Fibroblast of lung (primary cell): ENCODE results near the gene ZFYVE1. TPM values are rescaled to one million over a fixed set of nuclear protein-coding genes. Genes with fewer than 3 reads are reported as not detected.

Experiments used
- DNase-seq, 2 donors: peaks; one replicate each; pipeline versions ENCODE4 v3.0.0 to v3.0.0-alpha.2; 2010; ENCODE audit warnings: low read depth in 2 of 2
- H2AFZ ChIP-seq: 2 replicates; pipeline ENCODE4 v1.5.1; 2012; ENCODE audit warnings: low read length, control low read depth, inconsistent platforms
- H3K27ac ChIP-seq: 2 replicates; pipeline ENCODE4 v1.5.1; 2011; ENCODE audit warnings: low read length, control low read depth; ENCODE audit not compliant: insufficient read depth
- H3K27me3 ChIP-seq: 2 replicates; pipeline ENCODE4 v1.5.1; 2011; ENCODE audit warnings: mild to moderate bottlenecking, low read length; ENCODE audit not compliant: control insufficient read depth, insufficient read depth
- H3K36me3 ChIP-seq: 2 replicates; pipeline ENCODE4 v1.5.1; 2011; ENCODE audit warnings: low read length; ENCODE audit not compliant: control insufficient read depth, insufficient read depth
- H3K4me1 ChIP-seq: 2 replicates; pipeline ENCODE4 v1.5.1; 2011; ENCODE audit warnings: low read length; ENCODE audit not compliant: control insufficient read depth, insufficient read depth; ENCODE audit errors: extremely low read depth
- H3K4me2 ChIP-seq: 2 replicates; pipeline ENCODE4 v1.5.1; 2011; ENCODE audit warnings: low read length, control low read depth; ENCODE audit not compliant: insufficient read depth; ENCODE audit errors: extremely low read depth
- H3K4me3 ChIP-seq, 4 experiments: fragments of 200-600 bp in 1 of 4; sonication (generic) in 1 of 4; replicated peaks in 1 of 4; 2 replicates each; pipeline ENCODE4 v1.5.1; 2011 to 2016; ENCODE audit warnings: low read length in 4 of 4, low read depth in 3 of 4, mild to moderate bottlenecking in 3 of 4, control low read depth in 2 of 4, inconsistent platforms in 1 of 4, mixed read lengths in 1 of 4; ENCODE audit not compliant: insufficient read depth in 1 of 4; ENCODE audit errors: control extremely low read depth in 1 of 4
- H3K79me2 ChIP-seq: 2 replicates; pipeline ENCODE4 v1.5.1; 2012; ENCODE audit warnings: mild to moderate bottlenecking, low read length, inconsistent platforms; ENCODE audit not compliant: control insufficient read depth, insufficient read depth
- H3K9ac ChIP-seq: 2 replicates; pipeline ENCODE4 v1.5.1; 2011; ENCODE audit warnings: mild to moderate bottlenecking, low read length, control low read depth; ENCODE audit not compliant: insufficient read depth
- H3K9me3 ChIP-seq: 2 replicates; pipeline ENCODE4 v1.5.1; 2012; ENCODE audit warnings: low read depth, low read length; ENCODE audit not compliant: control insufficient read depth, insufficient read depth
- H4K20me1 ChIP-seq: 2 replicates; pipeline ENCODE4 v1.5.1; 2011; ENCODE audit warnings: low read length; ENCODE audit not compliant: control insufficient read depth, insufficient read depth; ENCODE audit errors: extremely low read depth
- EZH2 ChIP-seq: IDR thresholded peaks from 2 replicates; pipeline ENCODE4 v1.5.1; 2012; ENCODE audit warnings: low read length, control low read depth, mild to moderate bottlenecking; ENCODE audit errors: missing control alignments
- polyA plus RNA-seq, 2 donors: library from polyadenylated mRNA; depleted of rRNA in 1 of 2; stranded (reverse) in 1 of 2; unstranded in 1 of 2; fragments of >200 nt; gene quantifications; 2 replicates each; pipeline ENCODE4 v1.2.1, GENCODE V29; 2011 to 2012; ENCODE audit warnings: missing spikeins in 1 of 2
- total RNA-seq: library from RNA; depleted of rRNA; stranded (reverse); fragments of >200 nt; gene quantifications from 2 replicates; pipeline ENCODE4 v1.2.1, GENCODE V29; 2014
- TF ChIP-seq, protein P1 (sequence below), 2 donors: IDR thresholded peaks in 1 of 2; conservative IDR thresholded peaks in 1 of 2; 1 replicate in 1 of 2; 2 replicates in 1 of 2; pipeline ENCODE4 v1.5.1; 2011 to 2012; ENCODE audit warnings: low read length in 2 of 2, control low read depth in 1 of 2, inconsistent platforms in 1 of 2, low read depth in 1 of 2, mild to moderate bottlenecking in 1 of 2

ZFYVE1 gene
- total and polyA plus RNA-seq, 2 donors (not counting 1 experiment from before 2014, with no cell fraction given) = 18.8 to 22.1 TPM

DNA sequence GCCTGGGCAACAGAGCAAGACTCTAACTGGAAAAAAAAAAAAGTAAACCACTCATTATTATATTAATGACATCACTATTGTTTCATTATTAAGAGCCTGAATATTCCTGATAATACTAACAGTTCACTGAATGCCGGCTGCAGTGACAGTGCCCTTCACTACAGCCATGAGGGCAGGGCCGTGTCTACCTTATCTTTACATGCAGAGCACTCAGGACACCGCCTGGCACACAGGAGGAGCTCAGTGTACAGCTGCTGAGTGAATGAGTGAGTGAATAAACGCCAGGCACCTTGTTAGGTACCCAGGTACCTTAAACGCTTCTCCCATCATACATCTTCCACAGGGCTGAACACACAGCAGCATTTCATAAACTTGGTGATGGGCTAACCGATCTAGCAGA, 23.2 kb downstream of the ZFYVE1 start:
- Histone ChIP-seq H3K4me2 (no peak overlapping the region), H2AFZ (no peak overlapping the region), H3K4me3 (no peak overlapping the region), H3K79me2 (peaks cover 3% of the 10 kb centered on the region), H3K36me3 (no peaks in the 10 kb centered on the region), H4K20me1 (no peaks in the 10 kb centered on the region), H3K9ac (no peak overlapping the region), H3K4me1 (no peaks in the 10 kb centered on the region), H3K27me3 (no peaks in the 10 kb centered on the region), H3K27ac (no peak overlapping the region), H3K9me3 (no peaks in the 10 kb centered on the region)
- DNase-seq = no peak
- TF ChIP-seq, protein P1, sequence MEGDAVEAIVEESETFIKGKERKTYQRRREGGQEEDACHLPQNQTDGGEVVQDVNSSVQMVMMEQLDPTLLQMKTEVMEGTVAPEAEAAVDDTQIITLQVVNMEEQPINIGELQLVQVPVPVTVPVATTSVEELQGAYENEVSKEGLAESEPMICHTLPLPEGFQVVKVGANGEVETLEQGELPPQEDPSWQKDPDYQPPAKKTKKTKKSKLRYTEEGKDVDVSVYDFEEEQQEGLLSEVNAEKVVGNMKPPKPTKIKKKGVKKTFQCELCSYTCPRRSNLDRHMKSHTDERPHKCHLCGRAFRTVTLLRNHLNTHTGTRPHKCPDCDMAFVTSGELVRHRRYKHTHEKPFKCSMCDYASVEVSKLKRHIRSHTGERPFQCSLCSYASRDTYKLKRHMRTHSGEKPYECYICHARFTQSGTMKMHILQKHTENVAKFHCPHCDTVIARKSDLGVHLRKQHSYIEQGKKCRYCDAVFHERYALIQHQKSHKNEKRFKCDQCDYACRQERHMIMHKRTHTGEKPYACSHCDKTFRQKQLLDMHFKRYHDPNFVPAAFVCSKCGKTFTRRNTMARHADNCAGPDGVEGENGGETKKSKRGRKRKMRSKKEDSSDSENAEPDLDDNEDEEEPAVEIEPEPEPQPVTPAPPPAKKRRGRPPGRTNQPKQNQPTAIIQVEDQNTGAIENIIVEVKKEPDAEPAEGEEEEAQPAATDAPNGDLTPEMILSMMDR (conservative IDR thresholded peaks at IDR 0.05 in 1 of 2, IDR thresholded peaks at IDR 0.05 in 1 of 2; ENCODE audit: low read depth in 1 of 2, low read length in 2 of 2) = no peak
- no peak for TF ChIP-seq EZH2

DNA sequence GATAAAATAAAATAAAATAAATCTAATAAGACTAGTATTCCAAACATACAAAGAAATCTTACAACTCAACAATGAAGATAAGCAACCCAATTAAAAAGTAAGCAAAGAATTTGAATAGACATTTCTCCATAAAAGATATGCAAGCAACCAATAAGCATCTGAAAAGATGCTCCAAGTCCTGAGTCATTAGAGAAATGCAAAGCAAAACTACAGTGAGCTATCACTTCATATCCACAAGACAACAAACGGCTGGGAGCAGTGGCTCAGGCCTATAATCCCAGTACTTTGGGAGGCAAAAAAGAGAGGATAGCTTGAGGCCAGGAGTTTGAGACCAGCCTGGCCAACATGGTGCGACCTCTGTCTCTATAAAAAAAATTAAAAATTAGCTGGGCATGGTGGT, 26.8 kb downstream of the ZFYVE1 start:
- Histone ChIP-seq H4K20me1 (no peaks in the 10 kb centered on the region), H3K4me1 (no peaks in the 10 kb centered on the region), H3K36me3 (peaks cover 12% of the 10 kb centered on the region), H2AFZ (no peak overlapping the region), H3K9ac (no peak overlapping the region), H3K27me3 (no peaks in the 10 kb centered on the region), H3K27ac (no peak overlapping the region), H3K9me3 (no peaks in the 10 kb centered on the region), H3K79me2 (peaks cover 3% of the 10 kb centered on the region), H3K4me2 (no peak overlapping the region), H3K4me3 (no peak overlapping the region)
- no peak for DNase-seq
- TF ChIP-seq, protein P1 (conservative IDR thresholded peaks at IDR 0.05 in 1 of 2, IDR thresholded peaks at IDR 0.05 in 1 of 2; ENCODE audit: low read depth in 1 of 2, low read length in 2 of 2) = no peak
- no peak for TF ChIP-seq EZH2

- no peak overlapping the region for H3K4me3 ChIP-seq
- H3K36me3 ChIP-seq = peaks cover 12% of the 10 kb centered on the region
- H3K4me1 ChIP-seq = no peaks in the 10 kb centered on the region
- TF ChIP-seq, protein P1 (conservative IDR thresholded peaks at IDR 0.05 in 1 of 2, IDR thresholded peaks at IDR 0.05 in 1 of 2; ENCODE audit: low read depth in 1 of 2, low read length in 2 of 2) = no peak
- no peak for TF ChIP-seq EZH2
- no peaks in the 10 kb centered on the region for H3K27me3 ChIP-seq
- no peak overlapping the region for H3K9ac ChIP-seq
- DNase-seq = no peak
- H3K79me2 ChIP-seq = peaks cover 3% of the 10 kb centered on the region
- H3K9me3 ChIP-seq = no peaks in the 10 kb centered on the region
- H3K27ac ChIP-seq = no peak overlapping the region
- no peaks in the 10 kb centered on the region for H4K20me1 ChIP-seq
- no peak overlapping the region for H3K4me2 ChIP-seq
- no peak overlapping the region for H2AFZ ChIP-seq
Measured at GRCh38 chr14:72999316-72999715, 27.6 kb downstream of the ZFYVE1 start.
